K562 (cell line): ENCODE measurements around the gene TMEM139. TPM values are rescaled to one million over a fixed set of nuclear protein-coding genes. Genes with fewer than 3 reads are reported as not detected.

Experiments used
- ATAC-seq: fragments of 200-7000 bp; cut with Tn5 transposase; 3 replicates; pipeline ENCODE4 v1.9.1; 2020; ENCODE audit warnings: moderate library complexity
- BruUV-seq: library from RNA; stranded (reverse); fragments of 400-500 nt; replicated peaks from 2 replicates; lab custom pipeline; 2021; lab: Mats Ljungman, UMichigan
- CTCF ChIA-PET: fragments of 300-600 bp; formaldehyde crosslinking; extraction: SDS; loops from one replicate; lab custom pipeline; 2021; ENCODE audit warnings: low intra/inter-chr PET ratio; lab: Yijun Ruan, JAX
- POLR2A ChIA-PET: fragments of 300-600, 350-650 bp; sonication (Branson Sonifier 250); formaldehyde crosslinking; extraction: SDS; loops from one replicate; lab custom pipeline; 2021; ENCODE audit warnings: antibody characterized with exemption, inconsistent platforms; lab: Yijun Ruan, JAX
- DNase-seq, 4 experiments: peaks; one replicate each; pipeline versions ENCODE4 v3.0.0 to v3.0.0-alpha.2; 2011 to 2018; ENCODE audit warnings: low spot score in 3 of 4, mixed read lengths in 3 of 4; ENCODE audit errors: extremely low read depth in 1 of 4
- FAIRE-seq: peaks from 2 replicates; lab custom pipeline; 2011; peaks lifted over from hg19 to GRCh38; lab: Jason Lieb, UNC
- H2AFZ ChIP-seq: 2 replicates; pipeline ENCODE4 v1.6.0; 2011; ENCODE audit warnings: low read depth, low read length, control low read depth, inconsistent platforms
- H3K27ac ChIP-seq: fragments of 200-600 bp; 3 replicates; pipeline ENCODE4 v1.8.0; 2011; ENCODE audit warnings: low read depth, mild to moderate bottlenecking, control low read depth, inconsistent platforms, low read length, moderate library complexity, mixed read lengths; ENCODE audit errors: extremely low read depth
- H3K27me3 ChIP-seq, 2 experiments: fragments of 300-600 bp in 1 of 2; 2 replicates in 1 of 2; 3 replicates in 1 of 2; pipeline versions ENCODE4 v1.6.0 to v1.8.0; 2011; ENCODE audit warnings: inconsistent platforms in 2 of 2, low read length in 2 of 2, mild to moderate bottlenecking in 1 of 2, mixed read lengths in 1 of 2, moderate library complexity in 1 of 2; ENCODE audit not compliant: control insufficient read depth in 2 of 2, insufficient read depth in 2 of 2
- H3K36me3 ChIP-seq: fragments of 300-600 bp; 3 replicates; pipeline ENCODE4 v1.8.0; 2011; ENCODE audit warnings: mild to moderate bottlenecking, low read length, inconsistent platforms; ENCODE audit not compliant: control insufficient read depth, insufficient read depth
- H3K4me1 ChIP-seq, 2 experiments: fragments of 200-600 bp in 1 of 2; replicated peaks in 1 of 2; 2 replicates in 1 of 2; 3 replicates in 1 of 2; pipeline versions ENCODE4 v1.5.1 to v1.8.0; 2011; ENCODE audit warnings: inconsistent platforms in 2 of 2, low read length in 2 of 2, mild to moderate bottlenecking in 1 of 2, mixed read lengths in 1 of 2, moderate library complexity in 1 of 2; ENCODE audit not compliant: control insufficient read depth in 2 of 2, insufficient read depth in 2 of 2
- H3K4me2 ChIP-seq: 2 replicates; pipeline ENCODE4 v1.6.1; 2011; ENCODE audit warnings: low read length, control low read depth, inconsistent platforms, mixed read lengths; ENCODE audit not compliant: insufficient read depth
- H3K4me3 ChIP-seq: fragments of 200-600 bp; sonication (generic), shearing (Covaris generic); 2 replicates; pipeline ENCODE4 v1.5.1; 2016; ENCODE audit warnings: control low read depth, inconsistent platforms
- H3K79me2 ChIP-seq: fragments of 200-600 bp; 3 replicates; pipeline ENCODE4 v1.8.0; 2011; ENCODE audit warnings: low read length, inconsistent platforms; ENCODE audit not compliant: control insufficient read depth, insufficient read depth
- H3K9ac ChIP-seq, 2 experiments: 2 replicates each; pipeline versions ENCODE4 v1.6.0 to v1.6.1; 2011; ENCODE audit warnings: low read depth in 2 of 2, low read length in 2 of 2, control low read depth in 1 of 2, inconsistent platforms in 1 of 2, mild to moderate bottlenecking in 1 of 2, mixed read lengths in 1 of 2; ENCODE audit not compliant: insufficient read depth in 1 of 2
- H3K9me1 ChIP-seq: one replicate; pipeline ENCODE4 v1.6.0; 2011; ENCODE audit warnings: inconsistent platforms, mild to moderate bottlenecking, low read length, moderate library complexity; ENCODE audit not compliant: control insufficient read depth, insufficient read depth
- H3K9me3 ChIP-seq: replicated peaks from 2 replicates; pipeline ENCODE4 v1.5.1; 2011; ENCODE audit warnings: low read depth, low read length, inconsistent platforms; ENCODE audit not compliant: control insufficient read depth, insufficient read depth
- H4K20me1 ChIP-seq: replicated peaks from 2 replicates; pipeline ENCODE4 v1.6.1; 2011; ENCODE audit warnings: low read length, inconsistent platforms, mixed read lengths; ENCODE audit not compliant: control insufficient read depth, insufficient read depth
- CBX3 ChIP-seq, 2 experiments: IDR thresholded peaks; 1 replicate in 1 of 2; 2 replicates in 1 of 2; pipeline ENCODE4 v1.6.1; 2012; ENCODE audit warnings: inconsistent platforms in 2 of 2, low read length in 2 of 2, borderline replicate concordance in 1 of 2, control low read depth in 1 of 2
- CC2D1A ChIP-seq: fragments of 450-650 bp; IDR thresholded peaks from 2 replicates; pipeline ENCODE4 v1.6.1; 2017; ENCODE audit warnings: mild to moderate bottlenecking
- CCAR2 ChIP-seq: fragments of 200-400 bp; formaldehyde crosslinking; IDR thresholded peaks from 2 replicates; pipeline ENCODE4 v1.6.1; 2017; ENCODE audit warnings: mild to moderate bottlenecking, low read depth, low read length
- CGGBP1 ChIP-seq: fragments of 250-450 bp; sonication (Bioruptor Pico); IDR thresholded peaks from 2 replicates; pipeline ENCODE4 v1.9.0; 2021; ENCODE audit warnings: mild to moderate bottlenecking
- CREM ChIP-seq: IDR thresholded peaks from 2 replicates; pipeline ENCODE4 v1.6.1; 2014; ENCODE audit warnings: antibody characterized with exemption, low read depth
- CTCF ChIP-seq, 3 experiments: IDR thresholded peaks in 2 of 3; conservative IDR thresholded peaks in 1 of 3; 2 replicates each; pipeline ENCODE4 v1.5.1; 2011 to 2012; ENCODE audit warnings: low read length in 3 of 3, mild to moderate bottlenecking in 3 of 3, control low read depth in 2 of 3, improper control_type of control experiment in 1 of 3, inconsistent platforms in 1 of 3, low read depth in 1 of 3, mixed read lengths in 1 of 3, moderate library complexity in 1 of 3; ENCODE audit not compliant: insufficient read depth in 2 of 3
- CXXC5 ChIP-seq: fragments of 250-450 bp; sonication (Bioruptor Pico); IDR thresholded peaks from 2 replicates; pipeline ENCODE4 v1.8.0; 2022; ENCODE audit warnings: inconsistent platforms, mild to moderate bottlenecking, moderate library complexity
- EP400 ChIP-seq: fragments of 450-650 bp; IDR thresholded peaks from 2 replicates; pipeline ENCODE4 v1.6.1; 2017; ENCODE audit warnings: antibody characterized with exemption, mild to moderate bottlenecking, moderate library complexity
- GATAD2B ChIP-seq: fragments of 450-650 bp; IDR thresholded peaks from 2 replicates; pipeline ENCODE4 v1.6.1; 2017; ENCODE audit warnings: mild to moderate bottlenecking, borderline replicate concordance
- LARP7 ChIP-seq: fragments of 450-650 bp; IDR thresholded peaks from 2 replicates; pipeline ENCODE4 v1.6.1; 2016
- MAZ ChIP-seq, 2 experiments: fragments of 450-650 bp in 1 of 2; sonication (generic) in 1 of 2; formaldehyde crosslinking; IDR thresholded peaks in 1 of 2; conservative IDR thresholded peaks in 1 of 2; 2 replicates each; pipeline versions ENCODE4 v1.4.0 to v1.5.0; 2020; ENCODE audit warnings: mild to moderate bottlenecking in 1 of 2, missing genetic modification reagents in 1 of 2
- NFIC ChIP-seq: fragments of 450-650 bp; IDR thresholded peaks from 2 replicates; pipeline ENCODE4 v1.6.1; 2017; ENCODE audit warnings: mild to moderate bottlenecking, inconsistent platforms
- STAG1 ChIP-seq: sonication (generic); formaldehyde crosslinking; IDR thresholded peaks from 2 replicates; pipeline ENCODE4 v1.5.0; 2020; ENCODE audit warnings: missing genetic modification reagents, borderline replicate concordance
- TOE1 ChIP-seq, 2 experiments: fragments of 450-650 bp in 1 of 2; sonication (generic) in 1 of 2; formaldehyde crosslinking in 1 of 2; IDR thresholded peaks; 2 replicates each; pipeline versions ENCODE4 v1.7.1 to v1.8.0; 2016 to 2022; ENCODE audit warnings: borderline replicate concordance in 2 of 2, mild to moderate bottlenecking in 2 of 2, antibody characterized with exemption in 1 of 2, inconsistent platforms in 1 of 2, low read depth in 1 of 2, missing genetic modification reagents in 1 of 2, moderate library complexity in 1 of 2
- VEZF1 ChIP-seq: fragments of 200-800 bp; sonication (Bioruptor generic); IDR thresholded peaks from 2 replicates; pipeline ENCODE4 v1.6.1; 2017; ENCODE audit warnings: missing genetic modification characterization, missing compliant biosample characterization
- ZKSCAN1 ChIP-seq: fragments of 150-350 bp; IDR thresholded peaks from 2 replicates; pipeline ENCODE4 v1.6.1; 2016; ENCODE audit warnings: low read depth, low read length
- ZNF121 ChIP-seq: sonication (generic); formaldehyde crosslinking; conservative IDR thresholded peaks from 2 replicates; pipeline ENCODE4 v1.8.0; 2022; ENCODE audit warnings: missing genetic modification reagents
- ZNF551 ChIP-seq: fragments of 250-450 bp; sonication (Bioruptor Pico); IDR thresholded peaks from 2 replicates; pipeline ENCODE4 v1.5.0; 2021; ENCODE audit warnings: mild to moderate bottlenecking, moderate library complexity
- WGBS: fragments of 100-300 bp; shearing (Covaris generic); methylation state at CpG from one replicate; pipeline ENCODE4 v1.1.6; 2016; ENCODE audit warnings: low coverage, mixed read lengths; ENCODE audit not compliant: insufficient coverage; ENCODE audit errors: missing lambda C conversion rate; 5-methylcytosine and 5-hydroxymethylcytosine counted together
- in situ Hi-C: fragments of 300-500 bp; cut with MboI; formaldehyde crosslinking; loops from 4 replicates; pipeline ENCODE4 v1.15.0; 2018; ENCODE audit warnings: inconsistent platforms, mixed read lengths
- intact Hi-C: fragments of 100-400 bp; cut with micrococcal nuclease; formaldehyde crosslinking; loops from 2 replicates; pipeline ENCODE4 v1.14.2; 2022
- polyA plus RNA-seq, 8 experiments: library from polyadenylated mRNA; depleted of rRNA in 4 of 8; stranded (reverse) in 5 of 8; unstranded in 3 of 8; fragments of >200 nt; fragmentation: Nextera tagmentation in 2 of 8; fragmentation: Illumina TruSeq in 1 of 8; extraction: Ambion mirVana in 2 of 8; extraction: Trizol in 1 of 8; gene quantifications; 2 replicates each; pipeline versions ENCODE4 v1.2.1 to v1.2.3, GENCODE V29; 2011 to 2014; ENCODE audit warnings: inconsistent platforms in 1 of 8, missing spikeins in 1 of 8
- total RNA-seq, 7 experiments: library from RNA; depleted of rRNA in 6 of 7; stranded (reverse); fragments of >200 nt in 6 of 7; fragmentation: Illumina TruSeq in 2 of 7; extraction: Trizol in 2 of 7; gene quantifications; 2 replicates each; pipeline versions ENCODE4 v1.2.1 to v1.2.3, GENCODE V29; 2011 to 2021; ENCODE audit warnings: low replicate concordance in 1 of 7

The TMEM139 gene
- total and polyA plus RNA-seq, 9 of the 15 experiments (the other 6 are each of a cell fraction or from before 2014, with no cell fraction given): 0.27 to 1.8 (median 0.79) TPM

GRCh38 chr7:143305423-143306070, 20.8 kb downstream of the TMEM139 start:
- DNase-seq (peak; percentile 76 to 88 (median 78)), FAIRE-seq (peak; percentile 86), ATAC-seq (peak; percentile 97)
- Histone ChIP-seq H3K9ac (no peak overlapping the region), H3K9me3 (no peaks in the 10 kb centered on the region), H3K9me1 (no peaks in the 10 kb centered on the region), H2AFZ (no peak overlapping the region), H3K4me3 (no peak overlapping the region), H3K27me3 (no peaks in the 10 kb centered on the region), H3K4me1 (no peaks in the 10 kb centered on the region), H3K36me3 (peaks cover 78% of the 10 kb centered on the region), H3K4me2 (no peak overlapping the region), H3K79me2 (no peaks in the 10 kb centered on the region), H3K27ac (no peak overlapping the region), H4K20me1 (peaks cover 12% of the 10 kb centered on the region; the same call in 1 of the 2 replicates)
- WGBS: 42% methylated on average over 10 of the region's 10 CpGs
- in situ Hi-C loops (loop anchor here (10.0 kb wide), 2 partner anchors 61 to 291 kb away; no protein-coding TSS in a partner anchor), intact Hi-C loops (loop anchor here (1.0 to 2.0 kb wide), 3 partner anchors 37 to 297 kb away; no protein-coding TSS in a partner anchor)
- ChIA-PET POLR2A (interaction anchor here (0.8 to 1.7 kb wide), 3 partner anchors 13 to 65 kb away, joined by 4 to 7 read pairs (median 4); no protein-coding TSS in a partner anchor), CTCF (interaction anchor here (0.7 to 4.1 kb wide), 2 partner anchors 65 to 717 kb away, joined by 4 to 39 read pairs; no protein-coding TSS in a partner anchor)
- BruUV-seq: TSS peak; percentile 4
- no peak for TF ChIP-seq ZNF551 (CRISPR knock-in tag)
- TF ChIP-seq CXXC5 (CRISPR knock-in tag): 0 out of 2 replicates have a peak, but pooled peaks have one; percentile 26
- peak; percentile 24; the same call in 1 of the 2 replicates for TF ChIP-seq EP400
- TF ChIP-seq GATAD2B: no peak
- TF ChIP-seq ZNF121 (CRISPR knock-in tag): peak; percentile 99
- 0 out of 2 replicates have a peak, but pooled peaks have one; percentile 37 for TF ChIP-seq TOE1 (IDR thresholded peaks at IDR 0.05; ENCODE audit: borderline replicate concordance)
- no peak for TF ChIP-seq TOE1 (CRISPR knock-in tag; IDR thresholded peaks at IDR 0.05; ENCODE audit: borderline replicate concordance, low read depth)
- no peak for TF ChIP-seq LARP7
- TF ChIP-seq CBX3 (IDR thresholded peaks at IDR 0.05; ENCODE audit: borderline replicate concordance in 1 of 2, low read length in 2 of 2): 0 out of 3 replicates have a peak, but pooled peaks of 1 of the 2 experiments have one; percentile 20
- peak; percentile 71 for TF ChIP-seq NFIC
- no peak for TF ChIP-seq CCAR2
- TF ChIP-seq CC2D1A: peak; percentile 64; the same call in 1 of the 2 replicates
- peak; percentile 56; the same call in 1 of the 2 replicates for TF ChIP-seq CREM
- TF ChIP-seq ZKSCAN1: peak; percentile 29; the same call in 1 of the 2 replicates
- peak; percentile 64; the same call in 1 of the 2 replicates for TF ChIP-seq STAG1 (CRISPR knock-in tag)
- TF ChIP-seq MAZ (CRISPR knock-in tag; conservative IDR thresholded peaks at IDR 0.05 in 1 of 2, IDR thresholded peaks at IDR 0.05 in 1 of 2): peak in 1 of 2 experiments; percentile 34; a peak in 1 of 4 replicates
- 0 out of 2 replicates have a peak, but pooled peaks have one; percentile 11 for TF ChIP-seq CGGBP1 (CRISPR knock-in tag)
- TF ChIP-seq CTCF (IDR thresholded peaks at IDR 0.05 in 2 of 3, conservative IDR thresholded peaks at IDR 0.05 in 1 of 3; ENCODE audit: insufficient read depth in 2 of 3, low read depth in 1 of 3, low read length in 3 of 3): peak; percentile 96 to 98 (median 97)
- TF ChIP-seq VEZF1: no peak
